Middle frontal gyrus (tissue), 1 donor: ENCODE results near the gene STX8.
"Not testable (repeated sequence)": the region's sequence is repeated elsewhere in the genome, so short reads cannot be mapped to it uniquely, and the experiment has no call there.

ENCODE experiments used
- DNase-seq: peaks from one replicate; pipeline ENCODE4 v3.0.0-alpha.2; 2015; ENCODE audit warnings: low spot score; ENCODE audit errors: extremely low spot score

The STX8 gene

GRCh38 chr17:9269350-9270035 is 306.1 kb downstream of the STX8 start:
- DNase-seq = no peak

- no peak for DNase-seq
Measured at GRCh38 chr17:9268546-9268945, 307.1 kb downstream of the STX8 start.

GRCh38 chr17:9266697-9267117 is 308.9 kb downstream of the STX8 start:
- no peak for DNase-seq

- DNase-seq = no peak
Measured at GRCh38 chr17:9266031-9266680, 309.5 kb downstream of the STX8 start.

- DNase-seq = no peak
Measured at GRCh38 chr17:9261081-9262012, 314.3 kb downstream of the STX8 start.

- DNase-seq = no peak
Measured at GRCh38 chr17:9259419-9259818, 316.2 kb downstream of the STX8 start.

GRCh38 chr17:9258115-9259015 is 317.3 kb downstream of the STX8 start:
- DNase-seq = no peak

GRCh38 chr17:9257630-9257965 is 318.0 kb downstream of the STX8 start:
- DNase-seq = not testable (repeated sequence)

GRCh38 chr17:9256751-9257629 is 318.6 kb downstream of the STX8 start:
- DNase-seq = no peak

- DNase-seq = no peak
Measured at GRCh38 chr17:9256361-9256750, 319.3 kb downstream of the STX8 start.

- DNase-seq = no peak
Measured at GRCh38 chr17:9255833-9256232, 319.8 kb downstream of the STX8 start.

- DNase-seq = no peak
Measured at GRCh38 chr17:9254841-9255240, 320.8 kb downstream of the STX8 start.

GRCh38 chr17:9253308-9253707 is 322.3 kb downstream of the STX8 start:
- DNase-seq = no peak

- no peak for DNase-seq
Measured at GRCh38 chr17:9251273-9251672, 324.3 kb downstream of the STX8 start.

GRCh38 chr17:9249245-9249953 is 326.2 kb downstream of the STX8 start:
- DNase-seq = no peak

GRCh38 chr17:9247401-9247938 is 328.1 kb downstream of the STX8 start:
- DNase-seq = no peak

GRCh38 chr17:9244066-9245052 is 331.3 kb downstream of the STX8 start:
- DNase-seq = no peak

- no peak for DNase-seq
Measured at GRCh38 chr17:9242983-9243382, 332.6 kb downstream of the STX8 start.
